HG03460 (cell line): Measurements from ENCODE around the gene CISTR.

ENCODE experiments used
- ATAC-seq: cut with Tn5 transposase; IDR thresholded peaks from one replicate; pipeline ENCODE4 v1.9.1; 2021; ENCODE audit not compliant: unreplicated experiment

The CISTR gene

DNA sequence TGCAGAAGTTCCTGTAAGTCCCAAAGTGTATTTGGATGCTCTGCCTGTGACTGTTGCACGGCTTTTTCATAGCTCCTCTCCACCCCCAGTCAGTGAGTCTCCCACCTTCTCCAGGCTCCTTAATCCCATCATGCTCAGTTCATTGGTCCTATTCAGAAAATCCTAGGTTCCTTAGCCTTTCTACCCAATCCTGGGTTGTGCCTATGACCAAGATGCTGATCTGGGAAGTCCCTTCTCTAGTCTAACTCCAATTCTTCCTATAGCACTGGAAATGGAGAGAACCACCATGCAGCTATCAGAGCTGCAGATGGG is 7.7 kb downstream of the CISTR start:
- no peak for ATAC-seq

DNA sequence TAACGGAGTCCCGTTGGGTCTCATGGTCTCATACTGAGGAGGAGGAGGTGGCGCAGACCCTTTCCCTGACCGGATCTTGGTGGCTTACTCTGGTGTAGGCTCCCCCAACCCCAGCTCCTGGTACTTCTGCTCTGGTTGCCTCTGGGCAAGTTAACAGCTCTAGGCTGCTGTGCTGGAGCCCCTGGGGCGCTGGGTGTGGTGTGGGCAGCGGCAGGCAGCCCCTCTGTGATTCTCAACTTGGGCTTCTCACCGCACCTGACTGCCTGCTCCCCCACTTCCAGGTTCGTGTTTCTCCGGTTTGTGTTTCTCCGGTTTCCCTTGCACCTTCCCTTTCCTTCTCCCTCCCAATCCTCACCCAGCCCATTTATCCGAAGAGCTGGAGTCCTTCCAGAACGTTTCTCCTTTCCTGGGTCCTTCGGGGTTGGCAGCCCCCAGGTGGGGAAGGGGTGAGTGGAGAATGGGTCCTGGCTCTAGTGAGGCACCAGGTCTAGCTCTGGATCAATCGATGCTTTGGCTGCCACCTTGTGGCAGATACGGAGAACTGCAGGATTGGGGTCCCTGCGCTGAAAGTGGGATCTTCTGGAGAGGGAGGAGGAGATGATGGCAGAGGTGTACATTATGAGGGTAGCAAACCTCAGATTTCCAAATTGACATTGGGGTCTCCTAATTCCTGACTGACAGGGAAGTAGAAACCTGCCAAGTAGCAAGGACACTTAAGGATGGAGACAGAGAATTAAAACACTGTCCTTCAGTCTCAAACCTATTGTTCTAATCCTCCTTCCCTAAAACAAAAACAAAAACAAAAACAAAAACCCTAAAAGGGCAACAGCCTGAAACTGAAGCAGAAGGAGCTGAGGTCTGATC is 8.3 kb downstream of the CISTR start:
- peak; percentile 56 for ATAC-seq

DNA sequence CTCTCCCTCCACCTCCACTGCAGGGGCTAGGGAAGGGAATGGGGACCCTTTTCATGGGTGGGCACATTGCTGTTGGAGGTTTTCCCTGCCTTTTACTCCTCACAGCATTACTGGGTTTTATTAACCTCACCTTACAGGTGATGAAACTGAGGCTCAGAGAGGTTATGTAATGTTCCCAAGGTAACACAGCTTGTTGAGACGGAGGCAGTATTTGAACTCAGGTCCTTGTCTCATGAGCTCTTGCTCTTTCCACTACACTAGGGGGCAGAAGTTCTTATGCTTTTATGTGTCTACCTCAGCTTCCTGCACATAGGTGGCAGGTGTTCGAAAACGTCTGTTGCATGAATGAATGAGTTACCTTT is 11.7 kb downstream of the CISTR start:
- ATAC-seq, result no peak

DNA sequence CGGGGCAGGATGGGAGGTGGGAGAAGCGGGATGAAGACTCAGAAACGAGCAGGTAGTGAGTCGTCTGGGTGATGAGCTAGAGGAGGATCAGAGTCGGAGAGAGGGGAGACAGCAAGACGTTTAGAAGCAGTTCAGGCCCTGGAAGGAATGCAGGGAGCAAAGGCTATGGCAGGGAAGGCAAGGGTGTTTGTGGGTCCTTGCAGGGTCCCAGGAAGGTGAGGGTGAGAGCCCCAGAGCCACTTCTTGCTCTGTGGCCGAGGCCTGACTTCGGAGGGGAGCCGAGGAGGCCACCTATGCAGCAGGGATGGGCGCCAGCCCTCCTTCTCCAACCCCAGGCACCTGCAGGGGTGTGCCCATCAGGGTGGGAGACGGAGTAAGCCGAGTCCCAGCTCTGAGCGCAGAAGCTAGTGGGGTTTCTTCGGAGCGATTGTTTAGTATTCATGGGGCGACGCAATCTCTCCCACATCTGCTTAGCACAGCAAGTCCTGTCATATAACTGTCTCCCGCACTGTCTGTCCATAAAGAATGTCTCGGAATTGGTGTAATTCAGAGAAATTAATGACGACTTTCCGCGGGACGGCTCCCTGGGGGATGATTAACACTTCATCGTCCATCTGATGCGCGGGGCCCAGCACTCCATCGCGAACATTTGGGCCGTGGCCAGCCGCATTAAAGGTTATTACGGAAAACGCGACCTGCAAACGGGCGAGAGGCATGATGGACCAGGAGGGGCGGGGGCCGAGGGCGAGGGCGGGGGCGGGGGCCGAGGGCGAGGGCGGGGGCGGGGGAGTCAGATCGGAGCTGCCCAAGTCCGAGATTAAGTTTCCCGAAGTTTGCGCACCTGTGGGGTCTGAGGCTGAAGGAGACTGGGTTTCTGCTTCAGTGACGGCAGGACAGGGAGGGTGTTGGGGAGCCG is 12.3 kb downstream of the CISTR start:
- no peak for ATAC-seq

DNA sequence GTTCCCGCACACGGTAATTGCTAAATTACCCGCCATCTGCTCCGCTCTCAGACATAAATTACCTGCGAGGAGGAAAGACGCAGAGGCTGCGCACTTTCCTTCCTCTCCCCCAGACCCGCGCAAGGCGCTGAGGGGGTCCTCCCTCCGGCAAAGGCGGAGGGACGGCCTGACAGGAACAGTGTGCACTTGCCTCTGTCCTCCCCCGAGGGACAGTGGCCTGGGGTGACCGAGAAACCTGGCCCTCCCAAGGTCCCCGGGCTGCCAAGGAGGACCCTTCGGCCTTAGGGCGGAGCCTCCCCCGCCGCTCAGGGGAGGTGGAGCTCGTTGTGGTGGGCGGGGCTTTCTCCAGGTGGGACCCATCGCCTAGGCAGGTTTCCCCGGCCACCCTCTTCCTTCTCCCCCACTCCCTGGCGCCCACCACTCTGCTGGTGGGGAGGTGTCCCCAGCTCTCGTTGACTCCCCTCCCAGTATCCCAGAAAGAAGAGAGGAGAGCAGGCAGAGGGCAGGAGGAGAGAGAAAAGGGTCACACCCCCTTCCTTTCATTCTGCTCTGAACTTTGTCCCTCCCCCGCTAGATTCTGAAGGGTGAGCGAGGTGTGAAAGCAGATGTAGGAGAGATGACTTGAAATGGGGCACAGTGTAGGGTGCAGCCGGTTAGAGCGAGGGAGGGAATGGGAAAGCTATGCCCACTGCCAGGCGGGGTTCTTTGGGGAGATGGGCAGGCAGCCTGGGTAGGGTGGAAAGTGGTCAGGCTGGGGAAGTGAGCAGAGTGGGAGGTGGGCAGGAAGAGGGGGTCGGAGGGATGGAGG is 13.2 kb downstream of the CISTR start:
- no peak for ATAC-seq

DNA sequence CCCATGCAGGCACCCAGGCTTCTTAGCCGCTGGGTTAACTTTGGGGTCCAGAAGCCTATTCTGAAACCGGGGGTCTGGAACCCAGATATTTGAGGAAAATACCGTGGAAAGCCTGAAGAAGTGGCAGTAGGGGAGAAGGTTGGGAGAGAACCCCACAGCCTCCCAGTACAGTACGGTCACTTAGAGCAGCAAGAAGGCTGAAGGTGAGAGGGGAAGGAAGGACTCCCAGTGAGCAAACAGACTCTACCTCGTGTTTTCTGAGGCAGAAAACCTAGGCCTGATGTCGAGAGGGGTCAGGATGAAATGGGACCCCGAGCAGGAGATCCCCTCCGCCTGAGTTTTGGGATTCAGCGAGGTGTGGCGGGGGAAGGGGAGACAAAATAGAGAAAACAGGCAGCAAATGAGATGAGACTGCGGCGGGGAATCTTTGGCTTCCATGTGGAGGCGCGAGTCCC is 13.8 kb downstream of the CISTR start:
- ATAC-seq, result no peak

DNA sequence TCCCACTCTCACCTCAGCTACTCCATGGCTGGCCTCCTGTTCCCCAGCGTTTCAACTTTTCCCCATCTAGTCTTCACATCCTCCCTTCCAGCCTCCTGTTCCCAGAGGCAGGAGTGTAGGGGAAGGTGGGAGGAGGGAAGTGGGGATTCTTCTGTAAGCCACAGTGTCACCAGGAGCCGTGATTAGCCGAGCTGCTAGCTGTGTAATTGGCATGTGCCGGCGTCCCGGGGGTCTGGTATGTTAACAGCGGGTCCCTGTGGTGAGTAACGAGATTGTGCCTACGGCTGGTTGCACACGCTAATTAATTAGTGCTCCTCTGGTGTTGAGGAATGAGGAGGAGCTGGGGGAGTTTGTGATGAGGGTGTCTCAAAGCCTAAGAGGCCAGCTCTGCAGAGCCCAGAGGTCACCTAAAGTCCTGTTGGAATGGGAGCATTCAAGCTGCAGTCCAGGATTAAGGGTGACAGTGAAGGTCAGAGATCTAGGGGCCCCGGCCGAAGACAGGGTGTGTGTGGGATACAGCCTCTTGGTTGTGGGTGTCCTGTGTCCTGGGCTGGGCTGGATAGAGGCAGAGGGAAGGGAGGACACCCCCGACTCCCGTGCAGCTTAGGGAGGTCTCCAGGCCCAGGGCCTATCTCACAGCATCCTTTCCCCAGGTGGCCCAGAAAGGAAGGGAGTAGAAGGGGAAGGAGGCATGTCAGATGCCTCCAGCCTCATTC is 14.5 kb downstream of the CISTR start:
- ATAC-seq, result no peak

DNA sequence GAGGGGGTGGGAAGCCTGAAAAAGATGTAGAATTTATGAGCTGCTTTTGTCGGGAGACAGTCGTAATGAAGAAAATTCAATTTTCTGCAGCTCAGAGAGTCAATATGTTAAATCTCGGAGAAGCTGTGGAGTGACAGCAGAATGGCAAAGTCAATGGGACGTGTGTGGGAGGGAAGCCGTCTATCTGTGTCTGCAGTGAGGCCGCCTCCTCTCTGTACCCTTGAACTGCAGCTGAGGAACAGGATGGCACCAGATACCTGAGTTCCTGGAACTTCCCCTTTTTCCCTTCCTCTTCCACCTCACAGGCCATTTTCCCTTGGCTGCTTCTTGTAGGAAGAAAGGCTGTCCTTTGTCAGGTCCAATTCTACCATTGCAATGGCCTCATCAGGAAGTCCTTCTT is 15.2 kb downstream of the CISTR start:
- no peak for ATAC-seq

DNA sequence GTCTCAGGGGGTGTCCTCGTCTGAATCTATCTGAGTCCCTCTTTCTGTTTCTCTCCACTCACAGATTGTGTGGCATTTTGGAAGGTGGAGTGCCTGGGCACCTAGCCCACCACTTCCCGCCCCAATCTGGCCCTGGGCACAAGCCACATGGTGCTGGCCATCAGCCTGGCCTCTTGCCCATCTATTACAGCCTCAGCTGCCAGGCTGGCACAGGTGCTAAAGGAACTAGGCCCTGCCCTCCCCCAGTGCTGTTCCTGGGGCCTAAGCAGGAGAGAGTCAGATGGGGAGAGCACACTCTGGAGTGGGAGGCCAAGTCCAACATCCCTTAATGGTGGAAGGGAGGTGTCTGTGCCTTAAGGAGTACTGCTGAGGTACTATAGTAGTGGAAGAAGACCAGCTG is 16.2 kb downstream of the CISTR start:
- no peak for ATAC-seq

DNA sequence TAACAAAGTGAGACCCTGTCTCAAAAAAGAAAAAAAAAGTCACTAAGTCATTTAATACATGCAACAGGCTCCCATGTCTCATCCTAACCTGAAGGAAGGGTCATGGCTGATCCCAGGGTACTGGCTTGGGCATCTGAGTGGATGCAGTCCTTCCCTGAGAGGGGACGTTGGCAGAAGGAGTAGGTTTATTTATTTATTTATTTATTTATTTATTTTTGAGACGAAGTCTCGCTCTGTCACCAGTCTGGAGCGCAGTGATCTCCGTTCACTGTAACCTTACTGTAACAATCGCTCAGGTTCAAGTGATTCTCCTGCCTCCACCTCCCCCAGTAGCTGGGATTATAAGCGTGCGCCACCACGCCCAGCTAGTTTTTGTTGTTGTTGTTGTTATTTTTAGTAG is 17.4 kb downstream of the CISTR start:
- ATAC-seq, result no peak

DNA sequence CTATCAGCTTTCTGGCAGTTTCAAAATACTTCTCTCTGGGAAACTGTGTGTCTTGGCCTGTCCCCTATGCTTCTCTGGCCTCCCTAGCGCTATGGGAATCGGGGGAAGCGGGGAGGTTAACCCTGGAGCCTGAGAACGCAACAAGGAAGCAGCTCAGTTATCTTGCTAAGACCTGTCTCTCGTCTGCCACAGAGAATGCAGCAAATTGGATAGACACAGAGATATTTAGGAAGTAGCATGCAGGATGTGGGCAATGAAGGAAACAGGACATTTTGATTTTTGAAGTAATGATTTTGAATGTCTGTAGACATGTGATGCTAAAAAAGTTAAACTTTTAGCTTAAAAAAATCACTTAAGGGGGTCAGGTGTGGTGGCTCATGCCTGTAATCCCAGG is 18.0 kb downstream of the CISTR start:
- no peak for ATAC-seq

DNA sequence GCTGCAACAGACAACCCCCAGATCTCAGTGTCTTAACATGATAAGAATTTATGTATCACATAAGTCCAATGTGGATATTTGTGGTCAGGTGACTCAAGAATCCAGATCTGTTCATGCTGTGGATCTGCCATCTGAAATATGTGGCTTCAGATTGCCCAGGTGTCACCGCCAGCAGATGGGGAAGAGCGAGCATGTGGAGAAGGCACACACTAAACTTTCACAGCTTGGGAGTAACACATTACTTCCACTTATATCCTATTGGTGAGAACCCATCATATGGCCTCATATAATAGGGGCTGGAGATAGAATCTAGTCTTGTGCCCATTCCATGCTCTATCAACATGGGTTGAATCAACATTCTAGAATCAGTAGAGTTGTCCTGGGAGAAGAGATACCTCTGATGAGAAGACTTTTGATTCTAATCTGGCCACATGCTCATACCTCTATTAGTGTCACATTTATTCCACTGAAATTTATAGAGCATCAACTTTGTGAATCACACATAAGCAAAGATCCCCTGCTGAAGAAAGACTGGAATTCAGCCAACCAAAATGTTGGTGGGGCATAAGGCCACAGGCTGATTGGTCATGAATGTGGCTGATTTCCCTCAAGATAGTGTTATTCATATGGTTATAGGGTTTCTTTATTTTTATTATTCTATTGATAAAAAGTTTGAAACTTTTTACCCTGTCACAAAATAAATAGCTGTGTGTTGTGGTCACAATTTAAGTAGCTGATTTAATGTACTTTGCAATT is 18.6 kb downstream of the CISTR start:
- ATAC-seq, result no peak

DNA sequence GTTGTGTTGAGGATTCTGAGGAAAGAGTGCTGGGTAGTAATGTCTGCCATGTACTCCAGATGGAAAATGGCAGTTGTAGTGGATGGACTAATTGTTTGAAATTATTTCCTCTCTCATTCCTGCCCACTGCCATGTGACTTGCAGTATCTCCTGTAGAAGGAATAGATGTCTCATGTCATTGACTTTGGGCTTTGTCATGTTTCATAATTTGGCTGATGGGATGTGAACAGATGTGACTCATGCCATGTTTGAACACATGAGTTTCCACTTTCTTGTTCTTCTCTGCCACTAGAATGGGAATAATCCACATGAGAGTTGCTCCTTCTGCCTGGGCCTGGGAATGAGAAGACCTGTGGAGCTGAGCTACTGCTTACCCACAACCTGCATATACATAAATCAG is 22.1 kb downstream of the CISTR start:
- no peak for ATAC-seq

DNA sequence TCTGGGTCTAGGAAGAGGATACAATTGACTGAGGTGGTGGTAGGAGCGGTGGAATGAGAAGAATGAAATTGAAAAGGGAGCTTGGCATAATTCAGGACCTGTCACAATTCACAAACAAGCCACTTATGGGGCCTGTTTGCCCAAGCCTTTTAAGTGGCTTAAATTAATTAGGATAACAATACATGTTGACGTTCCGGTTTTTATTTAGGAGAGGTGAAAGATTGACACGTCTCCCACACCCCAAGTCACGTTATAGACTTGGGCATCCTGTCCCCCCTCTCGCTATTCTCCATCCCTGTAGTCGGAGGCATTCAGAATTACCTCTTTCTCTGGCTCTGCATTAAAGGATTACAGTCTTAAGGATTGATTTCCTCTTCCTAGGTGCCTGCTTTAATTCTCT is 23.6 kb downstream of the CISTR start:
- ATAC-seq, result no peak

DNA sequence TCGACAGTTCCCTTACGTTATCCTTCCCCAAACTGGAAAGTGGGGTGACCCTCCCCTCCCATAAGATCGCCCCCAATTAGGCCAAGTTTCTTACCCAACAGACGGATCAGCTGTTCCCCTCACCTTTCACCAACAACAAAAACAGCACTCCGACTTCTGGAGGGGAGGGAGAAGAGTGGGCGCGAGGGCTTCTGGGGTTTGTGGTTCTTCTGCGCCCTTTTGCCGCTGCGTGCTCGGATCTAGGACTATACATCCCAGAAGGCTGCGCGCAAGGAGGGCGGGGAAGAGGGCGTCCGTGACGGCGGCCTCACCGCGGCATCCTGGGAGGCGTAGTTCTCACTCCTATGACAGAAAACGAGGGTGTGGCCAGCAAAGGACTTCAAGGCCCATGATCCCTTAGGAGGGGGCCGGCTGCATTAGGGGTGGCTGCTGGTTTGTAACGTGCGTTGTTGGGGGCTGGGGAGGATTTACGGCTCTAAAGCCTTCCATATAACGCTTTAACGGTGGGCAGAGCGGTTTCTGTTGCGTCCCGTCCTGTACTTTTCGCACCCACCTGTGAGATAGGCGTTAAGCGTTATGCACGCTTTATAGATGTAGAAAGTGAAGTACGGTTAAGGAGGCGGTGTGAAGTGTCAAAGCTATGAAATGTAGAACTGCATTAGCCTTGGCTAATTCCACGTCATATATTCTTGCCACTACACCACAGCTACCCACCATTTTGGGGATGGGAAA is 24.3 kb downstream of the CISTR start, which contains the start of gene CALCOCO1:
TSS of gene CALCOCO1 (minus strand) at position 143 of the 732 bp plus-strand sequence. CDS start 2,210 bp downstream, outside the sequence.
- peak; percentile 99 for ATAC-seq

DNA sequence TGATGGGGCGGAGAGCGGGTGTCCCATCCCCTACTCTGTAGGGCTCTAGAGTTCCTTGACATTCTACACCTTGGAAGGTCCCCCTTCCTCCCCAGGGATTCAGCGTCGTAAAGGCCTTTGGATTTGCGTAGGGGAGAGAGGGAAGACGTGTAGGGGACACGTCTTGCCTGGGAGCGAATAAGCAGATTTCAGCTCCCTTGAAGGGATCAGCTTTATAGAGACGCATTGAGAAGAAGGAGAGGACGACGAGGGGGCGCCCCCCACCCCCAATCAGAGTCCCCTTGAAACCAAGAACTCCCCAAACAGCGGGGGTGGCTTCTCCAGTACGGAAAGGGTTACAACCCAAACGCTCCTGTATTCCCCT is 24.9 kb downstream of the CISTR start:
- no peak for ATAC-seq

DNA sequence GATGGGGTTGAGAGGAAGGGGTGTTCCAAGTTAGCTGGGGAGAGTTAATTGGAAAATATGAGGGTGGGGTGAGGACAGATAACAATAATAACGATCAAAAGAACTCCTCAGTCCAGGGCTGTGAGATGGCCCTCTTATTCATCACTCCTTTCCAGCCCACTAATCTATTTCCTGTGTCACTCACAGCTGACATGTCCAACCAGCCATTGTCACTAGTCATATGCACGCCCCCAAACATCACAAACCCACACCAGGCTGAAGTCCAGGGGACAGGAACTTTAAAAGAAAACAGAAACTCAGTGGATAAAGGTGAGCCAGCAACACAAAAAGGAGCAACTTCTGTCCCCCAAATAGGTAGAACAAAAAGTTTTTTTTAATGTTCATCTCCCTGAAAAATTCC is 25.4 kb downstream of the CISTR start:
- no peak for ATAC-seq

DNA sequence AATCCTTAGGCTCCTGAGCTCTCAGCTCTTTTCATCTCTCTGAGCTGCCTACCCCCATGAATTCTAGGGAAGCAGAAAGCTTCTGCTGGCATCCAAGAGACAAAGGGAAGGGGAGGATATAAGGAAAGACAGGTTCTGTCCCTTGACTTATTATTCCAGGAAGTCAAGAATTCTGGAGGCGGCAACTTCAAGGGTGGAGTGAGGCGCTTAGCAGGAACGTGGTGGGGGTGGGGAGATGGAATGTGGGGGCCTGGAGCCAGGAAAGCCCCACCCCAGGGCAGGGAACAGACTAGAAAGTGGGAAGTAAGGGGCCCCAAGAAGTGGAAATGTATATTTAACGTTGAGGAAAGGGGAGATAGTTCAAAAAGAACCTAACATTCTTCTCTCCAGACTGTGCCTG is 26.0 kb downstream of the CISTR start:
- no peak for ATAC-seq

DNA sequence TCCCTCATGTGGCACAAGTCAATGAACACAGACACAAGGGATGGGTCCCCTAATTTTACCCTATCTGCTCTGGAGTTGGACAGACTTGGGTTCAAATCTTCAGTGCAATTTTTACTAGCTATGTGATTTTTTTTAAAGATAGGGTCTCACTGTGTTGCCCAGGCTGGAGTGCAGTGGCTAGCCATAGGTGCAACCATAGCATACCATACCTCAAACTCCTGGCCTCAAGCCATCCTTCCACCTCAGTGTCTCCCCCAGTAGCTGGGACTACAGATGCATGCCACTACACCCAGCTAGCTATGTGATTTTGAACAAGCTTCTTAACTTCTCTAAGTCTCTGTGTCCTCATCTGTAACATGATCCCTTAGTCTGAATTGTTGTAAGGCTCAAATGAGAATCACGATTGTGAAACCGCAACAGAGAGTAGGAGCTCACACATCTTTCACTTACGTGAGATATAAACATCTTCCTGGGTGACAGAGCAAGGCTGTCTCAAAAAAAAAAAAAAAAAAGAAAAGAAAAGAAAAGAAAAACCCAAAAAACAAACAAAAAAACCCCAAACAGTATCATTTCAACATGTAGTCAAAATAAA is 29.2 kb downstream of the CISTR start:
- no peak for ATAC-seq
